C4-2B (cell line): ENCODE measurements around the gene PIP5K1C.
A peak's percentile ranks its signal among the peaks of the same experiment; 100 is the strongest.
"Not testable (repeated sequence)": the region's sequence is repeated elsewhere in the genome, so short reads cannot be mapped to it uniquely, and the experiment has no call there.

Experiments used
- H3K27ac ChIP-seq: fragments of 450-650 bp; 2 replicates; pipeline ENCODE4 v1.5.1; 2017
- ZFX ChIP-seq: fragments of 450-650 bp; IDR thresholded peaks from 2 replicates; pipeline ENCODE4 v1.6.1; 2017
- TF ChIP-seq, protein P1 (sequence below): fragments of 450-650 bp; conservative IDR thresholded peaks from 2 replicates; pipeline ENCODE4 v1.5.1; 2017; ENCODE audit warnings: mild to moderate bottlenecking

PIP5K1C gene

GRCh38 chr19:3648037-3648905 is 52.0 kb downstream of the PIP5K1C start:
- no peak for TF ChIP-seq ZFX
- TF ChIP-seq, protein P1, sequence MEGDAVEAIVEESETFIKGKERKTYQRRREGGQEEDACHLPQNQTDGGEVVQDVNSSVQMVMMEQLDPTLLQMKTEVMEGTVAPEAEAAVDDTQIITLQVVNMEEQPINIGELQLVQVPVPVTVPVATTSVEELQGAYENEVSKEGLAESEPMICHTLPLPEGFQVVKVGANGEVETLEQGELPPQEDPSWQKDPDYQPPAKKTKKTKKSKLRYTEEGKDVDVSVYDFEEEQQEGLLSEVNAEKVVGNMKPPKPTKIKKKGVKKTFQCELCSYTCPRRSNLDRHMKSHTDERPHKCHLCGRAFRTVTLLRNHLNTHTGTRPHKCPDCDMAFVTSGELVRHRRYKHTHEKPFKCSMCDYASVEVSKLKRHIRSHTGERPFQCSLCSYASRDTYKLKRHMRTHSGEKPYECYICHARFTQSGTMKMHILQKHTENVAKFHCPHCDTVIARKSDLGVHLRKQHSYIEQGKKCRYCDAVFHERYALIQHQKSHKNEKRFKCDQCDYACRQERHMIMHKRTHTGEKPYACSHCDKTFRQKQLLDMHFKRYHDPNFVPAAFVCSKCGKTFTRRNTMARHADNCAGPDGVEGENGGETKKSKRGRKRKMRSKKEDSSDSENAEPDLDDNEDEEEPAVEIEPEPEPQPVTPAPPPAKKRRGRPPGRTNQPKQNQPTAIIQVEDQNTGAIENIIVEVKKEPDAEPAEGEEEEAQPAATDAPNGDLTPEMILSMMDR, result no peak
- no peak overlapping the region for H3K27ac ChIP-seq

GRCh38 chr19:3647102-3647501 is 53.2 kb downstream of the PIP5K1C start:
- not testable (repeated sequence) for H3K27ac ChIP-seq

DNA sequence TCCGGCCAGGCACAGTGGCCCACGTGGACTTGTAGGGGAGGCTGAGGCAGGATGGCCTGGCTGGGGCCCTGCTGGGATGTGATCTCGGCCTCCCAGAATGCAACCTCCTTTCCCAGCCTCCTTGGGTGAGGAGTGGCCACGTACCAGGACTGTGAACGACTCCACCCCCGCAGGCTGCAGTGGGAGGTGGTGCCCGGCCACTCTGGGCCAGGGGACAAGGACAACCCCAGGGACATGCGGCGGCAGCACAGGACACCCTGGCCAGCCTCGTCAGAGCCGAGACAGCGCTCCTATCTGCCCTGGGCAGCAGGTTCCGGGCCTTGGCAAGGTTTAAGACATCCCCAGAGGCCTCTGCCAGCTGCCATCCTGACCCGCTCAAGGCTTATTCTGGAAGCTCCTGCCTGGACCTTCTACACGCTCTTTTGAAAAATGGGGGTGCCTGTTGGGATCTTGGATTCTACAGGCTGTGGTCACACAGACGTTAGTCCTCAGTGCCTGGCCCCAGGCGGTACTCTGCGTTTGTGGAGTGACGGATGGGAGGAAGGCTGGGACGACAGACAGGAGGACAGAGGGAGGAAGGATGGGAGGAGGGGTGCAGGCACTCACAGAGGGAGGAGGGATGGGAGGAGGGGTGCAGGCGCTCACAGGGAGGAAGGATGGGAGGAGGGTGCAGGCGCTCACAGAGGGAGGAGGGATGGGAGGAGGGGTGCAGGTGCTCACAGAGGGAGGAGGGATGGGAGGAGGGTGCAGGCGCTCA is 53.8 kb downstream of the PIP5K1C start:
- H3K27ac ChIP-seq, result no peak overlapping the region
- no peak for TF ChIP-seq ZFX
- TF ChIP-seq, protein P1, result no peak

- H3K27ac ChIP-seq, result peak overlapping the region; percentile 75
- no peak for TF ChIP-seq ZFX
- TF ChIP-seq, protein P1, result no peak
Observed at GRCh38 chr19:3645726-3646125, 54.5 kb downstream of the PIP5K1C start.

GRCh38 chr19:3645067-3645396 is 55.2 kb downstream of the PIP5K1C start:
- TF ChIP-seq ZFX, result no peak
- TF ChIP-seq, protein P1, result no peak
- H3K27ac ChIP-seq, result peak overlapping the region; percentile 75

DNA sequence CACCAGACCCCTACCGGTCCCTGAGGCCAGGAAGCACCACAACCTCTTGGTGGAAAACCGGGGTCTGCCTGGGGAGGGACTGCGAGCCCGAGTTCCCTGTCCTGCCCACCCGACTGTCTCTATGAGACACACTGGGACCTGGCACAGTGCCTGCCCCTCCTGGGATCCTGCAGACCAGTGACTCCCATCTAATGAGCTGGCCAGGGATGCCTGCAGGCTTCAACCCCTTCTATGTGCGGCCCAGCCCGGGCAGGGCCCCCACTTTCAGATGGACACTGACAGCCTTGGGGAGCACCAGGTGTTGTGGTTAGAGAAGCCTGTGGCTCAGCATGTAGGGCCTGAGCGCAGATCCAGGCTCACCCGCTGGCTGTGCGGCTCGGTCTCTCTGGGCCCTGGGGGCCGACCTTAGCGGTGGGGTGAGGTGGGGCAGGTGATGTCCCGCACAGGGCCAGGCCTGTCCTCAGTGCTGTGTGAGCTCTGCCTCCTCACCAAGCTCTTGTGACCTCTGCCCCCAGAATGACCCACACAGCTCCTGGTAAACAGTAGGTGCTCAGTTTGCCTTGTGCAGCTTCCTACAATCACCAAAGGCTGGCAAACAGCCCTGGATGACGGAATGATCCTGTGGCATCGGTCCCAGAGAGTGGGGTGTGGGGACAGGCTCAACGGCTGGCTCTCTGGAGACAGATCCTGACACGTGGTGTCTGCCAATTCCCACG is 55.8 kb downstream of the PIP5K1C start:
- TF ChIP-seq, protein P1, result no peak
- no peak; the same call in 1 of the 2 replicates for TF ChIP-seq ZFX

GRCh38 chr19:3643674-3644313 is 56.5 kb downstream of the PIP5K1C start:
- TF ChIP-seq, protein P1, result no peak
- no peak for TF ChIP-seq ZFX
- peak overlapping the region; percentile 75 for H3K27ac ChIP-seq

More for the DNA sequence above, 55.8 kb downstream of the PIP5K1C start:
- H3K27ac ChIP-seq, result peak overlapping the region; percentile 75
